Melanocyte of skin (primary cell): ENCODE results near the gene FILIP1L. TPM values are rescaled to one million over a fixed set of nuclear protein-coding genes. Genes with fewer than 3 reads are reported as not detected.

Experiments
- small RNA-seq, 2 donors: library from RNA; depleted of rRNA; stranded (forward); fragments of <200 nt; gene quantifications; one replicate each; pipeline ENCODE3, GENCODE V24; 2012
- total RNA-seq, 2 donors: library from RNA; depleted of rRNA; stranded (reverse); fragments of >200 nt; gene quantifications; 2 replicates each; pipeline ENCODE4 v1.2.3, GENCODE V29; 2012

The FILIP1L gene
- total RNA-seq: under 1 TPM in 1 of 2 donors, not detected in 1; under 0.01 TPM

DNA sequence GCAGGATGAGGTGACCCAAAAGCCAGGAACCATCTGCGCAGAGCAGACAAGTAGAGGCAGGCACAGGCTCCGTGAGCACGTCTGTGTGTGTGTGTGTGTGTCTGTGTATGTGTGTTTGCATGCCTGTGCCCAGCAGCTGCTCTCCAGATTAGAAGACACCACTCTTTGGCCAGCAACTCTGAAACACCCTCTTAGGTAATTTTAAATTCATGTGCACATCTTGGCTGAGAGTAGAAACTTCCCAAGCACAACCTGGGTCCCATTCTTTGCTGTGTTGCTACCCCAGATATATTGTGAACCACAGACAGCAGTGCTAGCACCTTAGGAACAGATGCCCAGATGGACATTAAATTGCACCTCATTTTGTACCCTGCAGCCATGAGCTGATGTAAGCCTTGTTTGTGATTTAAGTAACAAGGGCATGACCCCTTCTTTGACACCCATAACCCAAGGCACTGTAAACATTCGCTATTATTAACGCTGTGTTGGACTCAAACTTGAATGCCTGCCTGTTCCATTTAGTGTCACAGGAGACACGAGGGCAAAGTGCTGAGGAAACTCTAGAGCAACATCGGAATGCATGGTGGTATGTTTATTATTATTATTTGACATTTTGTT lies at the start of gene FILIP1L:
Gene FILIP1L, minus strand, starts transcription at position 89 of the 618 bp plus-strand sequence.

DNA sequence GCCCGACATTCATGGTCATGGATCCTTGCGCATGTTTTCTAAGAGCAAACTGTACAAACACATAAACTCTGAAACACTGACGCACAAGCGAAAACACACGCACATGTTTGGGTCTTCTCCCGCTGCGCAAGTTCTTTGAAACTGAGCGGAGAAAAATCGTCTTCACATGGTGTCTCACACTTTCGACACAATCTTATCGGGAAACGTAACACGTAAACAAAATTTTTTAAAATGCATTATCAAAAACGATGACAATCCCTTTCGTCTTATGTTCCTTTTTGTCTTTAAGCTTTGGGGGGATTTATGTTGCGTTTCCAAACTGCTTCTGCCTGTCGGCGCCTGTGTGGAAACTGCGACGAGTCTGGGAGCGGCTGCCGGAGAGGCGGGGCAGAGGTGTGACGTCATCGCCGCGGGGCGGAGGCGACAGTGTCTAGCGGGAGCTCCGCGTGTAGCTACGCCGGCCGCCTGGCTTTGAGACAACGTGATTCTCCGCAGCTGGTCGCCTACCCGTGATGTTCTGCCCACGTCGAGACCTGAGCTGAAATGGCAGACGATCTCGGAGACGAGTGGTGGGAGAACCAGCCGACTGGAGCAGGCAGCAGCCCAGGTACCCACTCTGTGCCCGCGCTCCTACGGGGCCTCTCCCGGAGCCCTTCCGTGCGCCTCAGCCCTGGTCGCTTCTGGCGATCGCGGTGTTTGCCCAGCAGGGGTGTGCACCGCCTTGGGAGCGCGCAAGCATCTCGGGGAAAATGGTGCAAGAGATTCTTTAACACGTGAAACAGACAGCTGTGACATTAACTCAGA lies 296.7 kb downstream of the FILIP1L start, which contains the start of gene CMSS1:
Gene CMSS1, plus strand, starts transcription at position 426 of the 804 bp plus-strand sequence.

Small RNA genes within 50 kb of the gene (small RNA-seq; reads per million reads assigned to genes)
- gene MIR3921: 0 reads per million in 2 donors

Other genes with a start within 250 kb of the FILIP1L start
- gene TBC1D23, start 146.5 kb upstream of the FILIP1L start, total RNA-seq: 10 to 100 TPM; 29.6 to 32.7 TPM
- 10 to 100 TPM; 28.0 to 36.8 TPM for gene NIT2, start 220.3 kb upstream of the FILIP1L start, total RNA-seq